Neural cell (in vitro differentiated cells): Measurements from ENCODE around the gene SH3GL3. TPM values are rescaled to one million over a fixed set of nuclear protein-coding genes. Genes with fewer than 3 reads are reported as not detected.

Experiments used
- H2AFZ ChIP-seq: fragments of 200-600, 300-800 bp; sonication (generic), shearing (Covaris generic); 2 replicates; pipeline ENCODE4 v1.6.0; 2014; ENCODE audit warnings: low read depth, mild to moderate bottlenecking, antibody characterized with exemption, low read length, moderate library complexity
- H3F3A ChIP-seq: fragments of 200-600 bp; shearing (Covaris generic); 2 replicates; pipeline ENCODE4 v1.6.1; 2016; ENCODE audit warnings: mild to moderate bottlenecking, moderate library complexity, mixed read lengths, antibody characterized with exemption, low read length; ENCODE audit not compliant: insufficient read depth, poor library complexity, severe bottlenecking
- H3K27ac ChIP-seq: fragments of 200-600, 300-800 bp; sonication (generic), shearing (Covaris generic); 2 replicates; pipeline ENCODE4 v1.5.1; 2014; ENCODE audit warnings: mild to moderate bottlenecking, low read length, moderate library complexity
- H3K27me3 ChIP-seq: fragments of 300-800, 200-600 bp; sonication (generic), shearing (Covaris generic); 2 replicates; pipeline ENCODE4 v1.6.0; 2014; ENCODE audit warnings: mild to moderate bottlenecking, low read depth, low read length, moderate library complexity; ENCODE audit not compliant: insufficient read depth
- H3K36me3 ChIP-seq: fragments of 300-800, 200-600 bp; sonication (generic), shearing (Covaris generic); 2 replicates; pipeline ENCODE4 v1.5.1; 2014; ENCODE audit warnings: mild to moderate bottlenecking, antibody characterized with exemption, low read length, moderate library complexity; ENCODE audit not compliant: insufficient read depth
- H3K4me2 ChIP-seq: fragments of 300-800, 200-600 bp; sonication (generic), shearing (Covaris generic); 2 replicates; pipeline ENCODE4 v1.6.0; 2014; ENCODE audit warnings: mild to moderate bottlenecking, low read length
- H3K4me3 ChIP-seq: fragments of 300-800, 200-600 bp; sonication (generic), shearing (Covaris generic); 2 replicates; pipeline ENCODE4 v1.5.1; 2014; ENCODE audit warnings: mild to moderate bottlenecking, low read length, moderate library complexity
- H3K79me2 ChIP-seq: fragments of 200-600 bp; shearing (Covaris generic); replicated peaks from 2 replicates; pipeline ENCODE4 v1.6.0; 2014; ENCODE audit warnings: mild to moderate bottlenecking, low read length, moderate library complexity; ENCODE audit not compliant: insufficient read depth
- H3K9ac ChIP-seq: fragments of 300-800, 200-600 bp; sonication (generic), shearing (Covaris generic); 2 replicates; pipeline ENCODE4 v1.6.1; 2016; ENCODE audit warnings: mild to moderate bottlenecking, low read length, mixed read lengths
- H3K9me2 ChIP-seq: fragments of 200-600 bp; shearing (Covaris generic); 2 replicates; pipeline ENCODE4 v1.6.1; 2016; ENCODE audit warnings: mild to moderate bottlenecking, low read length, mixed read lengths; ENCODE audit not compliant: insufficient read depth
- H3K9me3 ChIP-seq: fragments of 200-600, 300-800 bp; sonication (generic), shearing (Covaris generic); 2 replicates; pipeline ENCODE4 v1.6.1; 2016; ENCODE audit warnings: mild to moderate bottlenecking, mixed run types, low read length, moderate library complexity, mixed read lengths
- H4K20me1 ChIP-seq: fragments of 200-600 bp; shearing (Covaris generic); 2 replicates; pipeline ENCODE4 v1.6.1; 2016; ENCODE audit warnings: mild to moderate bottlenecking, mixed run types; ENCODE audit not compliant: insufficient read depth
- EP300 ChIP-seq: fragments of 450-650 bp; conservative IDR thresholded peaks from 2 replicates; pipeline ENCODE4 v1.6.1; 2014; ENCODE audit warnings: antibody characterized with exemption, mild to moderate bottlenecking, moderate library complexity; ENCODE audit not compliant: poor library complexity, severe bottlenecking
- EZH2 ChIP-seq: fragments of 200-600, 300-800 bp; shearing (Covaris generic), sonication (generic); IDR thresholded peaks from 2 replicates; pipeline ENCODE4 v1.6.1; 2014; ENCODE audit warnings: antibody characterized with exemption, low read length, borderline replicate concordance, mild to moderate bottlenecking; ENCODE audit not compliant: insufficient read depth, poor library complexity, severe bottlenecking
- MXI1 ChIP-seq: fragments of 450-650 bp; conservative IDR thresholded peaks from 2 replicates; pipeline ENCODE4 v1.6.1; 2014; ENCODE audit warnings: antibody characterized with exemption, mild to moderate bottlenecking; ENCODE audit not compliant: poor library complexity, severe bottlenecking
- POLR2AphosphoS5 ChIP-seq: IDR thresholded peaks from 2 replicates; pipeline ENCODE4 v1.6.1; 2012
- RAD21 ChIP-seq: fragments of 450-650 bp; conservative IDR thresholded peaks from 2 replicates; pipeline ENCODE4 v1.6.1; 2014; ENCODE audit warnings: antibody characterized with exemption, mild to moderate bottlenecking, moderate library complexity
- REST ChIP-seq: IDR thresholded peaks from 2 replicates; pipeline ENCODE4 v1.6.1; 2012; ENCODE audit warnings: borderline replicate concordance
- SMC3 ChIP-seq: fragments of 450-650 bp; conservative IDR thresholded peaks from 2 replicates; pipeline ENCODE4 v1.6.1; 2014; ENCODE audit warnings: antibody characterized with exemption, mild to moderate bottlenecking, moderate library complexity; ENCODE audit not compliant: poor library complexity
- TAF1 ChIP-seq: IDR thresholded peaks from 2 replicates; pipeline ENCODE4 v1.6.1; 2012; ENCODE audit warnings: low read depth
- polyA plus RNA-seq: library from polyadenylated mRNA; depleted of rRNA; stranded (reverse); fragments of >200 nt; gene quantifications from 2 replicates; pipeline ENCODE4 v1.2.3, GENCODE V29; 2014
- TF ChIP-seq, protein P1 (sequence below): fragments of 450-650 bp; IDR thresholded peaks from 2 replicates; pipeline ENCODE4 v1.5.1; 2014; ENCODE audit warnings: antibody characterized with exemption, mild to moderate bottlenecking, moderate library complexity; ENCODE audit not compliant: poor library complexity, severe bottlenecking

The SH3GL3 gene
- polyA plus RNA-seq, 1 donor from 2014 or later: 104 TPM

GRCh38 chr15:83582381-83582780 is 135.2 kb downstream of the SH3GL3 start:
- no peak overlapping the region for H3K9ac ChIP-seq
- H3K79me2 ChIP-seq: no peaks in the 10 kb centered on the region
- TF ChIP-seq EZH2: no peak
- no peak for TF ChIP-seq EP300
- no peak for TF ChIP-seq TAF1
- TF ChIP-seq POLR2AphosphoS5: no peak
- TF ChIP-seq, protein P1, sequence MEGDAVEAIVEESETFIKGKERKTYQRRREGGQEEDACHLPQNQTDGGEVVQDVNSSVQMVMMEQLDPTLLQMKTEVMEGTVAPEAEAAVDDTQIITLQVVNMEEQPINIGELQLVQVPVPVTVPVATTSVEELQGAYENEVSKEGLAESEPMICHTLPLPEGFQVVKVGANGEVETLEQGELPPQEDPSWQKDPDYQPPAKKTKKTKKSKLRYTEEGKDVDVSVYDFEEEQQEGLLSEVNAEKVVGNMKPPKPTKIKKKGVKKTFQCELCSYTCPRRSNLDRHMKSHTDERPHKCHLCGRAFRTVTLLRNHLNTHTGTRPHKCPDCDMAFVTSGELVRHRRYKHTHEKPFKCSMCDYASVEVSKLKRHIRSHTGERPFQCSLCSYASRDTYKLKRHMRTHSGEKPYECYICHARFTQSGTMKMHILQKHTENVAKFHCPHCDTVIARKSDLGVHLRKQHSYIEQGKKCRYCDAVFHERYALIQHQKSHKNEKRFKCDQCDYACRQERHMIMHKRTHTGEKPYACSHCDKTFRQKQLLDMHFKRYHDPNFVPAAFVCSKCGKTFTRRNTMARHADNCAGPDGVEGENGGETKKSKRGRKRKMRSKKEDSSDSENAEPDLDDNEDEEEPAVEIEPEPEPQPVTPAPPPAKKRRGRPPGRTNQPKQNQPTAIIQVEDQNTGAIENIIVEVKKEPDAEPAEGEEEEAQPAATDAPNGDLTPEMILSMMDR: no peak
- TF ChIP-seq REST: no peak
- no peak for TF ChIP-seq MXI1
- TF ChIP-seq SMC3: no peak
- no peak for TF ChIP-seq RAD21
- no peak overlapping the region for H2AFZ ChIP-seq
- no peaks in the 10 kb centered on the region for H3F3A ChIP-seq
- H3K4me3 ChIP-seq: no peak overlapping the region
- no peaks in the 10 kb centered on the region for H3K9me2 ChIP-seq
- no peaks in the 10 kb centered on the region for H3K36me3 ChIP-seq
- H3K4me2 ChIP-seq: no peak overlapping the region
- no peaks in the 10 kb centered on the region for H4K20me1 ChIP-seq
- no peak overlapping the region for H3K27ac ChIP-seq
- no peaks in the 10 kb centered on the region for H3K27me3 ChIP-seq
- H3K9me3 ChIP-seq: no peaks in the 10 kb centered on the region

- Histone ChIP-seq H3K36me3 (no peaks in the 10 kb centered on the region), H3K79me2 (no peaks in the 10 kb centered on the region), H3K9me3 (no peaks in the 10 kb centered on the region), H3K4me3 (no peak overlapping the region), H4K20me1 (no peaks in the 10 kb centered on the region), H2AFZ (no peak overlapping the region), H3K27me3 (no peaks in the 10 kb centered on the region), H3K27ac (no peak overlapping the region), H3F3A (no peaks in the 10 kb centered on the region), H3K9me2 (no peaks in the 10 kb centered on the region), H3K4me2 (no peak overlapping the region), H3K9ac (no peak overlapping the region)
- TF ChIP-seq EZH2 (no peak), MXI1 (no peak), REST (no peak), SMC3 (no peak), TAF1 (no peak), EP300 (no peak), RAD21 (no peak), POLR2AphosphoS5 (no peak)
- TF ChIP-seq, protein P1: no peak
Observed at GRCh38 chr15:83585601-83586335, 138.6 kb downstream of the SH3GL3 start.
